ENCODE data around the gene USP32.
A peak's percentile ranks its signal among the peaks of the same experiment; 100 is the strongest.
"Not testable (repeated sequence)": the region's sequence is repeated elsewhere in the genome, so short reads cannot be mapped to it uniquely, and the experiment has no call there.

Gene USP32

DNA sequence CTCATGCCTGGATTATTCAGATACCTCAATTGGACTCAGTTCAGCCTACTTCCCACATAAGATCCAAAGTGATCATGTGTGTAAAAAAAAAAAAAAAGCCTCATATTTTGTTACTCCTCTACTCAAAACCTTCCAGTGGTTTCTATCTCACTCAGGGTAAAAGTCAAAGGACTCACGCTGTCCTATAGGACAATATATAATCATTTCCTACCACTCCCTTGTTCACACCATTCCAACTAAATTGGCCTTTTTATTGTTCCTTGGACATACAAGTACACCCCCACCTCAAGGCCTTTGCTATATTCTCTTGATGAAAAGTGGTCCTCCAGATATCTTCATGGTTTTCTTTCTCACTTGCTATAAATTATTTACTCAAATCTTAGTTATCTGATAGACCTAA is 99.2 kb downstream of the USP32 start:
- DNase-seq = no peak

DNA sequence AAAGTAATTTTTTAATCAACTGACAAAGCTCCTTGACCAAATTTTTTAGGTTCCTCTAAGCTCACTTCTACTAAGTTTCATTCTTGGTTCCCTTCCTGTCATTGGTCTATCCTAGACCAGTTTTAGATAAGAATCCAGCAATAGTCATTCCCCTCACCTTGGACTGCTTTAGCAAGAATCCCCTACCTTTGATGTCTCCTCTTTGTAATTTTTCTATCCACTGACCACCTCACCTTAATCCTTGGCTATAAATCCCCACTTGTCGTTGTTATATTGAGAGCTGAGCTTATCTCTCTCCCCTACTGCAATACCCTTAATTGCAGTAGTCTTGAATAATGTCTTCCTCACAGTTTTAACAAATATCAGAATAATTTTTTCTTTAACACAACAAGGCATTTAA is 107.2 kb downstream of the USP32 start:
- DNase-seq = no peak

DNA sequence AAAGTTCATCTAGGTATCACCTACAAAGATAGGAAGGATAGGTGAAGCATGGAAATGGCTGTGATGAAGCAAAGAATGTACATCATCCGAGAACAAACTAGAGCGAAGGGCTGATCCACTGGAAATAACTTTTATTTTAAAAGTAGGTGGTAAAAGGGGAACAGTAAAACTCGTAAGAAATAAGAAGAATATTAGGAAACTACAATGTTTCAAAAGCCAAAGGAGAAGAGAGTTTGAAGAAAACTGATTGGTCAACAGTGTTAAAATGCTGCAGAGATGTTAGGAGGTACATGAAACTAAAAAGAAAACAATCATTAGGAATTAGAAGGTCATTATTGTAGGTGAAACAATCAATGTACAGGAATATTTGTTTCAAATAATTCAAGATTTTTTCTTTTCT is 108.1 kb downstream of the USP32 start:
- no peak for DNase-seq

DNA sequence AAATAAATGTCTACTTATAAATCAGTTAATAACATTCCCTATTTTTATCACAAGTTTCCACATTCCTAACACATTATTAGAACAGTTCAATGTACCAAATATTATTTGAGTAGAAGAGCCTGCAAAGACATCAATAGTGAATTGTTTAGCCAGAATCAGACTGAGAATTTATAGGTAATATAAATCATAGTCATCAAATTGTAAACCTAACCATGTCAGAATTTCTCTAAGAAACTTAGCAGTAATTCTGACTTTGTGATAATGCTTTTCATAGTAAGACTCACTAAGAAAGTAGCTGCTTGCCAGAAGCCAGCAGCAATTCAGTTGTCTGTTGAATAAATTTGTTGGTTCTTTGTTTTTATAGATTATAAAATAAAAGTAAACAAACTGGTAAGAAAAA is 111.3 kb downstream of the USP32 start:
- DNase-seq = no peak

DNA sequence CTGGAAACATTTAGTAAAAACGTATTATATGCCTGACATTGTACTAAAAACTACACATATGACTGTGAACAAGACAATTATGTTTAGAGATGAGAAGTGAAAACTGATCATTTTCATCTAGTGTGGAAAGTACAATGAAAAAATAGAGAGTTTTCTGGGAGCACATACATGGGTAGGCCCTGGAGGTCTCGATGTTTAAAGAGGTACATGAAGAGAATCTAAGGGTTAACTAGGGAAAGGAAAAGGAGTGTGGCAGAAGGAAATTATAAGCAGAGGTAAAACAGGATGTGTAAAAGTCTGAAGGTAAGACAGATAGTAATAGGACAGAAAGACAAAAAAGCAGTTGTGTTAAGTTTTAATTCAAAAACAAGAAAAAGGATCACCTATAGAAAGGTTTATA is 113.7 kb downstream of the USP32 start:
- no peak for DNase-seq

DNA sequence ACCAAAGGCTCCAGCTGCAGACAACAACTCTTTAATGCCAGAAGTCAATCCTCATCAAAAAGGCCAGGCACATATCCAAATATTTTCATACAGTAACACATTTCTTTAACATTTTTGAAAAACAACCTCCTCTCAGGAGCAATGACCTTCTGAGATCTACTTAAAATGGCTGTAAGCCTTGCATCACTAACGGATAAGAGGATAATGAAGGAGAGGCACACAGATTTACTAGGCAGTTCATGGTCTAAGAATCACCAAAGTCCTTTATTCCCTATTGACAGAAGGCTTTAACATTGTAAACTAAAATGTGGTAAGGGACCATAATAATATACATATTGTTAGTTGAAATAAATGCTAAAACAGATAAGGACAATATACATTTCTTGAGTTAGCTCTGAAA is 114.7 kb downstream of the USP32 start:
- DNase-seq = no peak

DNA sequence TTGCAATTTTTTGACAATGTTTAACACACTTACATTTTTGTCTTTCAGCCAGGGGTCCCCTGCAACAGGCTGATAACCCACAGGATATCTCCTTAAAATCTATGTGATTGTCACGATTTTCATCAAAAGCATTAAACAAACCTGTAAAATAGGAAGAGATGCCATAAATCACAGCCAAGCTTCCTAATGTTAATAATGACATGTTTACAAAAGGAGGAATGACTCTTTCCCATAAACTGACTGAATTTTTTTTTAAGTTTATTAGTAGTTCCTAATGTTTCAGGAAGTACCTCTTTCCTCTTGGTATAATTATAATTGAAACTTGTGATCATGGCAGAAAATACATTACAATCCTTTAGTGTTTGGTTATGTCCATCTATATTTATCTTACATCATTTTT is 122.5 kb downstream of the USP32 start:
- DNase-seq = no peak

DNA sequence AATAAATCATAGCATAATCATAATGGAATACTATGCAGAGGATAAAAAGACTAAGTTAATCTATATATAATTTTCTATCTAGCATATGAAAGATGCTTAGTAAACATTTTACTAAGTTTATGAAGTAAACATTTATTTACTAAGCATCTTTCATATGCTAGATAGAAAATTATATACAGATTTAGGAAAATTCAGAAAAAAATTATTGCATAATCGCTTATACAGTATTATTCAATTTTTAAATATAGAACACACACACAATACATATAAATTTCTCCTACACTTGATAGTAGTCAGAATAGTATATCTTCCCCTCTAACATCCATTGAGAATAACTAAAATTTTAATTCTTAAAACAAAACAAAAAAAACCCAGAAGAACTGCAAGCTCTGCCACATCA is 131.4 kb downstream of the USP32 start:
- DNase-seq = no peak

DNA sequence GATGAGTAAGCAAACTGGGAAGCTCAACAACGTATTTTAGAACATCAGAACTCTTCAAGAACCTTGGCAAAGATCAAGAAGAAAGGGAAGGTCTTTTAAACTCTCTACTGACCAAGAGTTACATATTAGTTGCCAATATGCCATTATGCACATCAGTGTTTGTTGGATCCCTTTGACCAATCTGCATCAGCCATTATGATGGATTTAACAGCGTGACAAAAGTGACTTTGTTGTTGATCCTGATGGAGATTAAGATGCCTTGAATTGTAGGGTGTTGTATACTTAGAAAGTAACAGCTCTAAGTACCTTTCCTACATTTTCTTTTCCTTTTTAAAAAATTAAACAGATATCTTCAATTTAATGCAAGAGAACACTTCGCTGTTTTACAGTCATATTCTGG is 133.6 kb downstream of the USP32 start:
- DNase-seq = no peak

DNA sequence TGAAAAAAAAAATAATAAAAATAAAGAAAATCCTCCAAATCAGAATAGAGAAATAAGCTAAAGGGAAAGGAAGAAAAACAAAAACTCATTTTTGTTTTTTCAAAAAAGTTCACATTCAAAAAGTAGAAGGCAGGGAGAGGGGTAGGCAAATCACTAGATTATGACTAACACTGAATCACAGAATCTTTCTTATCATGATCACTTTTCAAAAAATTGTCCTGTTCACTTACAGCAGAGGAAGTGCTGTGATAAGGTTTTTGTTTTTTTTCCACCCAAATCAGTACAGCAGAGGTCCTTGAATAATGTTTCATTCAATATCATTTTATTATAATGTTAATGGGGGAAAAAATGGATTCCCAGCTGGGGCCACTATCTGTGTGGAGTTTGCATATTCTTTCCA is 135.8 kb downstream of the USP32 start:
- no peak for DNase-seq

DNA sequence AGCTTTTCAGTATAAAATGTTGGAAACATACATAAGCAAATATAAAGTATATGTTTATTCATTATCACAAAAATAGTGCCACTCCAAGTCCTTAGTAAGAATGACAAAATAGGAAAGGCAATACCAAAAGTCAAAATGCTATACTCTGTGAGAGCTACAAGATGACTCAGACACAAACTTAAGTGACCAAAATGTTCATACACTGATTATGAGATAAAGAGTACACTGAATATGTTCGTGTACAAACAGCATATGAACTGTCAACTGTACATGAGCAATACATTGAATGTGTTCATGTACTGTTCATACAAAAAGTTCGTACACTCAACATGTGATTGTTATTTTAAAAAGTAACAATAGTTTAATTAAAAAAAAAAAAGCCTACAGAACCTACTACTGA is 138.9 kb downstream of the USP32 start:
- DNase-seq = no peak

DNA sequence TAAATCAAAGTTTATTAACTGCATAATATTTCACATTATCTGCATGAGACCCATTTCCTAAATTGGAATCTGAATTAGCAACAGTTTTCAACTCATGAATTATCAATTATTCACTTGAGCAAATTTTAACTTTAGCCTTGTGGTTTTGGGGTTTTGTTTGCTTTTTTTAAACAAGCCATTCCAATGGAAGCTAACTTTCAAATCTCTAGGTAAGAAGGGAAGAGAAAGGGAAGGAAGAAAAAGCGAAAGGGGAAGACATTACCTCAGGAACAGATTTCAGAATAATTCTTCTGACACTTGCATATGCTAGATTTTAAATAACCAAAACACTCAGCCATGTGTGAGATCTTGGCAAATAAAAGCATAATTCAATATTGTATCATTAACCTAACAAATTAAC is 139.5 kb downstream of the USP32 start:
- no peak for DNase-seq

DNA sequence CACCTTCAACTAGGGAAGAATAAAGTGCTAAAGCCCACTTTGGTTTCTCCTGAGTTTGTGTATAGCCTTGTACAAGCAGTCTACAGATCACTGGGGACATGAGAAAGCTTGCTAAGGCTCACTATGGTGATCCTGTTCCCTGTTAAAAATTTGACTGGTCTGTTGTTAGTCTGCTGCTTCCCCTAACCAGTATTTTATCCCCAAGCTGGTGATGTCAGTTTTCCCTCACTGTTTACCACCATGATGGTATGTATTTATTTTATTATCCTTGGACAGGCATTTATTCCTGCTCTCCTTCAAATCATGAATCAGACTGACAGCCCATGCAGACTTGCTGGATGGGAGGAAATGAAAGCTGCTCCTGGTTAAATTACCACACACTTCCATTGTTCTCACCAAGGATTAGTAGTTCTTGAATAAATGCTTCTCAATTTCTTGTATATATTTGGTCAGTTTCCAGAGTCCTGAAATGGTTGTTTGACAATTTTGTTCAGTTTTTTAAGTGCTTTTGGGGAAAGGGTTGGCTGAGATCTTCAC is 142.6 kb downstream of the USP32 start:
- DNase-seq = no peak

DNA sequence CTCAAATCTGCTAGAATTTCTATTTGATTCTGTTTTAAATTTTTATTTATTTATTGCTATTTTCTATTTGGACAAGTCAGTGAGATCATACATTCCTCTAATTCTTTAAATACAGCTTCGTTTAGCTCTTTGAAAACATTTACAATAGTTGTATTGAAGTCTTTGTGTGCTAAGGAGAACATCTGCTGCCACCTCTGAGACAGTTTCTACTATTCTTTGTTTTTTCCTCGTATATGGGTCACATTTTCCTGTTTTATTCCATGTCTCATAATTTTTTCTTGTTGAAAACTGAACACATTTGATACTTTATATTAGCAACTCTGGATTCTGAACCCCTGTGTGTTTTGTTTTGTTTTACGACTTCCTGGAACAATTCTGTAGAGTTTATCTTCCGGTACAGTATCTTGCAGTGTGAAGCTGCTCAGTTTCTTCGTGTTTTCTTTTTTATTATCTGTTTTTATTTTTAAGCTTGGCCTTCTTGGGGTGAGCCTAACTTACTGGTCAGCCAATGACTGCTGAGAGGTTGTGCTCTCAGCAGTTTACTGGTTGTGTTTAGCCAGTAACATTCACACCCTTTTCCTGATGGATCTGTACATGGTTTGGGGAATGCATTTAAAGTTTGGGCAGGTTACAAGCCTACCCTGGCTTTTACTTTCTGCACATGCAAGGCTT is 143.2 kb downstream of the USP32 start:
- no peak for DNase-seq

DNA sequence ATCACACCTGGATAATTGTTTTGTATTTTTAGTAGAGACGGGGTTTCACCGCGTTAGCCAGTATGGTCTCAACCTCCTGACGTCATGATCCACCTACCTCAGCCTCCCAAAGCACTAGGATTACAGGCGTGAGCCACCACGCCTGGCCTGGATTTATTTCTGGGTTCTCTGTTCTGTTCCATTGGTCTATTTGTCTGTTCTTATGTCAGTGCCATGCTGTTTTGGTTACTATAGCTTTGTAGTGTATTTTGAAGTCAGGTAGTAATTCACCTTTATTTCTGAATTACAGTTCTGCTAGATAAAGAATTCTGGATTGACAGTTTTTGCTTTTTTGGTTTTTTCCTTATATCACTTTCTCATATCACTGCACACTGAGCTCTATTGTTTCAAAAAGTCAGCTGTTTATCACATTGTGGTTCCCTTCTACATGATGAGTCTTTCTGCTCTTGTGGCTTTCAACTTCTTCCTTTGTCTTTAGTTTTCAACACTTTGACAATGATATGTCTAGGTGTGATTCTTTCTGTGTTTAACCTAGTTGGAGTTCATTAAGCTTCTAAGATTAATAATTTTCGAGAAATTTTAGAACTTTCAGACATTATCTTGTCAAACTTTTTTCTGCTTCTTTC is 144.0 kb downstream of the USP32 start:
- no peak for DNase-seq

DNA sequence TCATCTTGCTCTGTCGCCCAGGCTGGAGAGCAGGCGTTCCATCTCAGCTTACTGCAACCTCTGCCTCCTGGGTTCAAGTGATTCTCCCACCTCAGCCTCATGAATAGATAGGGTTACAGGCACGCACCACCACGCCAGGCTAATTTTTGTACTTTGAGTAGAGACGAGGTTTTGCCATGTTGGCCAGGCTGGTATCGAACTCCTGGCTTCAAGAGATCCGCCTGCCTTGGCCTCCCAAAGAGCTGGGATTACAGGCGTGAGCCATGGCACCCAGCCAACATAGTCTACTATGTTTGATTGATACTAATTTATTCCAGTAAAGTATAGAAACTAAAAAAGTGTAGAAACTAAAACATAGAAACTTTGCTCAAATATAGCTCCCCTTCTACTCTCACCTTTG is 147.3 kb downstream of the USP32 start:
- no peak for DNase-seq

DNA sequence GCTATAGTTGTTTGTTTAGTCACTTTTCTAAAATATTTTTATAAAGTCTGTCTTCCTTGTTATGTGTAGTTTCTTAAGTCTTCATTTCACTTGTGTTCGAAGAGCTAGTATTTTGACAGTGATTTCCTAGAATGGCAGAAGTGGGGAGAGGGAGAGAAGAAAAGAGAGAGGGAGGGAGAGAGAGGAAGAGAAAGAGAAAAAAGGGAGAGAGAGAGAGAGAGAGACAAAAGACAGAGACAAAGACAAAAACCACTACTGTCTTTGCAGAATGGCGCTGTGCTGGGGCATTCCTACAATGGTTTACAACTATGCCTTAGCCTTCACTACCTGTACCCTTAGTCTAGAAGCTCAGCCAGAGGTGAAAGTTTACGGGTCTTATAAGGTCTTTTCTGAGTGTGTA is 151.6 kb downstream of the USP32 start:
- no peak for DNase-seq

DNA sequence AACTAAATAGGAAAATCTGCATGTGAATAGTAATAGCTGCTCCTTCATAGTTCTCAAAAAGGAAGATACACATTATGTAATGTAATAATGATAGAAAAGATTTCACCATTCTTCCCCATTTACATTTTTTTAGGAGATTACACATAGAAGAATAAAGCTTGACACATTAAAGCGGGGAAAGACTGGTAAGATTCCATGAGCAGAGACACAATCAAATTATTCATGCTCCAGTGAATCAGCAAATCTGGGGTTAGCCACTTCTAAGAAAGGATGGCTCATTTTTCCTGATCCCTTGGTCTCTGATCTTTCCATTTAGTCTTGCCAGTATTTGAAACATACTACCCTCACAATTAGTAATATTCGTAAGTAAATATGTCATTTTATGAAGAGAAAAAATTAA is 160.2 kb downstream of the USP32 start:
- no peak for DNase-seq

DNA sequence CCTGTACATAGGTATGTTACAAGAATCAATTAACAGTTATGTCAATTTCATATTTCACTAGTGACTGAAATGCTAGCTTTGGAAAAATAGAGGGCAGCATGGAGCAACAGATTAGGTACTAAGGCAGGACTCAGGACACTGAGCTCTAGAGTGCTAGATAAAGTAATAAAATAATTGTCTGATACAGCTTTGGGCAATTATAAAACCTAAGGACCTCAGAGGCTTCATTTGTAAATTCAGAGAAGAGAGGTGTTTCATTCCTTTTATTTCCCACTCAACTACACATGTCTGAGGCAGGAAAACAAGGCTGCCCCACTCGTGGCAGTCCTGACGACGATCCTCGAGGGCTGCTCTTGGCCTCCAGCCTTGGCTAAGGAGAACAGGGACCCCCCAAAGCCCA is 160.7 kb downstream of the USP32 start:
- DNase-seq = peak; percentile 4

DNA sequence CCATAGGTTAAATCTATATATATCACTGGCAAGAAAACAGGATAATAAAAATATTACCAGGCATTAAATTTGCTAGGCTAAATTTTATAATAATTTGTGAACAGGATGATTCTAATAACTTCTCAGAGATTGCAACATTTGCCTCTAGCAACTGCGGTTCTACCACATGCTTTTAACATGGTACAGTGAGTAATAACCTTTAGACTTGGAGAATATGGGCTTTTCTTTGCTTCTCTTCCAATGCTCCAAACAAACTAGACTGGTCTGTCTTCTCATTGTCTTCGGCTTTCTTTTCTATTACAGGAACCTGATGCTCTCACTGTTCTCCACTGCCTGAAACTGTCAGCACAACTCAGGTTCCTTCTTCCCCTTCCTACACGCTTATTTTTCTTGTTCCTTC is 161.6 kb downstream of the USP32 start:
- DNase-seq = no peak

DNA sequence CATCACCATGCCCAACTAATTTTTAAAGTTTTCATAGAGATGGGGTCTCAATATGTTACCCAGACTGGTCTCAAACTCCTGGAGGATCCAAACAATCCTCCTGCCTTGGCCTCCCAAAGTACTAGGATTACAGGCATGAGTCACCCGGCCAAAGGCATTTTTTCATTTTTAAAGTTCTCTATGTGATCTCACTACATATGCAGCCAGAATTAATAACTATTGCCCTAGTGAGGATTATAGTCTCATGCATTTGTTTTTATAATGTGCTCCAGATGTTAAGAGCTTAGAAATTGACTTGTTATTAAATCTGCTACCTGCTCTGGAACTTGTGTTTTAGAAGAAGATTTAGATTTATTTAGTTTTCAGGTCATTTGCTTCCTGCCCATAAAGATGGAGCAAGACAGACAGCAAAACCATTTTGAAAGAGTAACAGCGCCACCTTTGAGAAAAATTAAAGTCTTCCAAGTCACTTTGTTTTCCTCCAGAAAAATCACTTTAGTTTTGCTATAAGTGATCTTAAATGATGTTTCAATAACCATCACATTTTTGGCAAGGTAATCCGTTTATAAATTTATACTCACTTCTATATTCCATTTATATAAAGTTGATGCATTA is 162.6 kb downstream of the USP32 start:
- DNase-seq = peak; percentile 10

DNA sequence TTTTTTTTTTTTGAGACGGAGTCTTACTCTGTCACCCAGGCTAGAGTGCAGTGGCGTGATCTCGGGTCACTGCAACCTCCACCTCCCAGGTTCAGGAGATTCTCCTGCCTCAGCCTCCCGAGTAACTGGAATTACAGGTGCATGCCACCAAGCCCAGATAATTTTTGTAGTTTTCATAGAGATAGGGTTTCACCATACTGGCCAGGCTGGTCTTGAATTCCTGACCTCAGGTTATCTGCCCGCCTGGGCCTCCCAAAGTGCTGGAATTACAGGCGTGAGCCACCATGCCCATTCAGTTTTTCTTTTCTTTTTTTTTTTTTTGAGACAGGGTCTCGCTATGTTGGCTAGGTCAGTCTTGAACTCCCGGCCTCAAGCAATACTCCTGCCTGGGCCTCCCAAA is 164.7 kb downstream of the USP32 start:
- DNase-seq = not testable (repeated sequence)

DNA sequence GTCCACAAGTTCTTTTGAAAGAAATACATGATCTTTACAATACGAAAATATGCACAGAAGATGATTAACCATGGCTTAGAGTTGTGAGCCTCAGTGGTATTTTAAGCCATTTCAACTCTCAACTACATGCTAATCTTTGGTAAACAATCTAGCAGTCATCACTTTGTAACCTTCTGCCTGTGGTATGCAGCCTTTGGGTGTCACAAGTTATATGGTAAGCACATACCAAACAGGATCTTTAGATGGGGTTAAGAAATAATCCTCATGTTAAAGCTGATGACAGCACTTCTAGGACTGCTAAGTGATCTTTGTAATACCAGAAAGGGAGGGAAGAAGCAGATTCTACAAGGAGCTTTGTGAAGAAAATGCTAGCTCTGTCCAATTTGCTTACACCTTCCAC is 167.9 kb downstream of the USP32 start:
- DNase-seq = no peak

DNA sequence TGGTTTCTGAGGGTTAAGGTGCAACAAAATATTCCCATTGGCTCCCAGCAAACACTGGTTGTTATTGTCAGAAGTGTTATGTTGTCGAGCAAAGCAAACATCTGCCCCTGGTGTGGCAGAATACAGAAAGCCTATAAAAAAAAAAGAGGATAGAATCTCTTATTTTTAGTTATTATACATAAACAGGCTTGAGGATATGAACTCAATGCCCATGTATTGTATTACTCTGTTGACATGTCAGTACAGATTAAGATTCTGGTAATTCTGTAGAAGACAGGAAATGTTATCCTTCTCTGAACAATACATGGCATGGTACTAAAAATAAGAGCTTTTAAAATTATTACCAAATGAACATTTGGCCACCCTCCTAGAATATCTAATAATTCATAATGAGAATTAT is 168.5 kb downstream of the USP32 start:
- no peak for DNase-seq

DNA sequence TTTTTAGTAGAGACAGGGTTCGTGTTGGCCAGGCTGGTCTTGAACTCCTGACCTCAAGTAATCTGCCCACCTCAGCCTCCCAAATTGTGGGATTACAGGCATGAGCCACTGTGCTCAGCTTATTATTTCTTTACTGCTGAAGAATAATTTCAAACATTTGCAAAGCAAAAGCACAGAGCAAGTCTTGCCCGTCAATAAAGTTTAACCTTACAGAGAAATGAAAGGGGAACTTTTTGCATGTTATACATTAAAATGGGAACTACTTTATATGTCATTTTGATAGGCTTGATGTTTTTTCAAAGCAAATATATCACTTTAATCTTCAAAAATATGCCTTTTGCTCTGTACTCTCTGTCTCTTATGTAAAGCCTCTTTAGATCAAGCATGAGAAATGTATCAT is 173.2 kb downstream of the USP32 start:
- not testable (repeated sequence) for DNase-seq

Data from NCI-H1105 (cell line).